Measurements from ENCODE around the gene CSDE1. TPM values are rescaled to one million over a fixed set of nuclear protein-coding genes. Genes with fewer than 3 reads are reported as not detected.

The CSDE1 gene
- total RNA-seq, 1 experiment from 2014 or later: 595 TPM

- TF ChIP-seq ARID4B (CRISPR knock-in tag; IDR thresholded peaks at IDR 0.05; ENCODE audit: borderline replicate concordance): no peak
These were observed 13.2 kb upstream of the CSDE1 start (continued) for GRCh38 chr1:114770989-114771388.

DNA sequence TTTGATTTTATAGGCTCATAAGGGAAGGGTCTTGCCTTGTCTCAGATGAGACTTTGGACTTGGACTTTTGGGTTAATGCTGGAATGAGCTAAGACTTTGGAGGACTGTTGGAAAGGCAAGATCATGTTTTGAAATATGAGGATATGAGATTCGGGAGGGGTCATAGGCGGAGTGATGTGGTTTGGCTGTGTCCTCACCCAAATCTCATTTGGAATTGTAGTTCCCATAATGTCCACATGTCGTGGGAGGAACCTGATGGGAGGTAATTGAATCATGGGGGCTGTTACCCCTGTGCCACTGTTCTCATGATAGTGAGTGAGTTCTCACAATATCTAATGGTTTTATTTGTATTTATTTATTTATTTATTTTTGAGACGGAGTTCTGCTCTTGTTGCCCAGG is 6.9 kb upstream of the CSDE1 start:
- no peak overlapping the region for H3K27ac Mint-ChIP-seq
- H3K4me3 Mint-ChIP-seq: no peak overlapping the region
- no peak for DNase-seq (ENCODE audit: low spot score)
- no peaks in the 10 kb centered on the region for H3K36me3 Mint-ChIP-seq
- H3K4me1 Mint-ChIP-seq: no peaks in the 10 kb centered on the region
- H3K27me3 Mint-ChIP-seq (ENCODE audit: low read depth): peaks cover 8% of the 10 kb centered on the region
- ATAC-seq: peak; percentile 26; the same call in 1 of the 2 replicates
- ChIA-PET POLR2A (interaction anchor here (0.6 to 1.0 kb wide), 2 partner anchors 16 to 867 kb away, joined by 3 to 5 read pairs; partner anchors contain the start of gene SIKE1), CTCF (interaction anchor here (0.6 to 0.7 kb wide), 4 partner anchors 16 to 1182 kb away, joined by 3 to 5 read pairs (median 3); partner anchors contain the start of gene SIKE1)
- peaks cover 13% of the 10 kb centered on the region for H3K9me3 Mint-ChIP-seq
- TF ChIP-seq FOXJ3 (CRISPR knock-in tag; IDR thresholded peaks at IDR 0.05; ENCODE audit: borderline replicate concordance) (no peak), ARID4B (CRISPR knock-in tag; IDR thresholded peaks at IDR 0.05; ENCODE audit: borderline replicate concordance) (no peak), SOX15 (CRISPR knock-in tag; IDR thresholded peaks at IDR 0.05) (no peak), ATF1 (CRISPR knock-in tag; IDR thresholded peaks at IDR 0.05) (no peak), PREB (CRISPR knock-in tag; IDR thresholded peaks at IDR 0.05; ENCODE audit: borderline replicate concordance) (no peak), E2F5 (CRISPR knock-in tag; IDR thresholded peaks at IDR 0.05) (no peak), ESRRA (CRISPR knock-in tag; IDR thresholded peaks at IDR 0.05; ENCODE audit: borderline replicate concordance) (no peak), ATF6 (CRISPR knock-in tag; IDR thresholded peaks at IDR 0.05) (no peak), SMAD3 (CRISPR knock-in tag; IDR thresholded peaks at IDR 0.05; ENCODE audit: borderline replicate concordance) (no peak), CDX4 (CRISPR knock-in tag; IDR thresholded peaks at IDR 0.05; ENCODE audit: borderline replicate concordance) (no peak), GABPB1 (CRISPR knock-in tag; IDR thresholded peaks at IDR 0.05) (no peak), NFYB (CRISPR knock-in tag; conservative IDR thresholded peaks at IDR 0.05; ENCODE audit: low read depth) (no peak), ETV6 (CRISPR knock-in tag; IDR thresholded peaks at IDR 0.05) (no peak), RELA (CRISPR knock-in tag; IDR thresholded peaks at IDR 0.05; ENCODE audit: borderline replicate concordance) (no peak)
- TF ChIP-seq, protein P1, sequence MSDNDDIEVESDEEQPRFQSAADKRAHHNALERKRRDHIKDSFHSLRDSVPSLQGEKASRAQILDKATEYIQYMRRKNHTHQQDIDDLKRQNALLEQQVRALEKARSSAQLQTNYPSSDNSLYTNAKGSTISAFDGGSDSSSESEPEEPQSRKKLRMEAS (CRISPR knock-in tag; IDR thresholded peaks at IDR 0.05): no peak
- TF ChIP-seq, protein P2, sequence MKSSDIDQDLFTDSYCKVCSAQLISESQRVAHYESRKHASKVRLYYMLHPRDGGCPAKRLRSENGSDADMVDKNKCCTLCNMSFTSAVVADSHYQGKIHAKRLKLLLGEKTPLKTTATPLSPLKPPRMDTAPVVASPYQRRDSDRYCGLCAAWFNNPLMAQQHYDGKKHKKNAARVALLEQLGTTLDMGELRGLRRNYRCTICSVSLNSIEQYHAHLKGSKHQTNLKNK (CRISPR knock-in tag; IDR thresholded peaks at IDR 0.05): no peak
- TF ChIP-seq, protein P3, sequence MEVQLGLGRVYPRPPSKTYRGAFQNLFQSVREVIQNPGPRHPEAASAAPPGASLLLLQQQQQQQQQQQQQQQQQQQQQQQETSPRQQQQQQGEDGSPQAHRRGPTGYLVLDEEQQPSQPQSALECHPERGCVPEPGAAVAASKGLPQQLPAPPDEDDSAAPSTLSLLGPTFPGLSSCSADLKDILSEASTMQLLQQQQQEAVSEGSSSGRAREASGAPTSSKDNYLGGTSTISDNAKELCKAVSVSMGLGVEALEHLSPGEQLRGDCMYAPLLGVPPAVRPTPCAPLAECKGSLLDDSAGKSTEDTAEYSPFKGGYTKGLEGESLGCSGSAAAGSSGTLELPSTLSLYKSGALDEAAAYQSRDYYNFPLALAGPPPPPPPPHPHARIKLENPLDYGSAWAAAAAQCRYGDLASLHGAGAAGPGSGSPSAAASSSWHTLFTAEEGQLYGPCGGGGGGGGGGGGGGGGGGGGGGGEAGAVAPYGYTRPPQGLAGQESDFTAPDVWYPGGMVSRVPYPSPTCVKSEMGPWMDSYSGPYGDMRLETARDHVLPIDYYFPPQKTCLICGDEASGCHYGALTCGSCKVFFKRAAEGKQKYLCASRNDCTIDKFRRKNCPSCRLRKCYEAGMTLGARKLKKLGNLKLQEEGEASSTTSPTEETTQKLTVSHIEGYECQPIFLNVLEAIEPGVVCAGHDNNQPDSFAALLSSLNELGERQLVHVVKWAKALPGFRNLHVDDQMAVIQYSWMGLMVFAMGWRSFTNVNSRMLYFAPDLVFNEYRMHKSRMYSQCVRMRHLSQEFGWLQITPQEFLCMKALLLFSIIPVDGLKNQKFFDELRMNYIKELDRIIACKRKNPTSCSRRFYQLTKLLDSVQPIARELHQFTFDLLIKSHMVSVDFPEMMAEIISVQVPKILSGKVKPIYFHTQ (CRISPR knock-in tag; IDR thresholded peaks at IDR 0.05): no peak

Measured in WTC11 (cell line).